Measurements from ENCODE around the gene ACAN. TPM values are rescaled to one million over a fixed set of nuclear protein-coding genes. Genes with fewer than 3 reads are reported as not detected.

Gene ACAN
- total RNA-seq (2022; extraction: Qiagen RNA extraction; ENCODE audit: low read depth), result 0.35 to 0.78 TPM (median 0.62 TPM) in 5 replicates

DNA sequence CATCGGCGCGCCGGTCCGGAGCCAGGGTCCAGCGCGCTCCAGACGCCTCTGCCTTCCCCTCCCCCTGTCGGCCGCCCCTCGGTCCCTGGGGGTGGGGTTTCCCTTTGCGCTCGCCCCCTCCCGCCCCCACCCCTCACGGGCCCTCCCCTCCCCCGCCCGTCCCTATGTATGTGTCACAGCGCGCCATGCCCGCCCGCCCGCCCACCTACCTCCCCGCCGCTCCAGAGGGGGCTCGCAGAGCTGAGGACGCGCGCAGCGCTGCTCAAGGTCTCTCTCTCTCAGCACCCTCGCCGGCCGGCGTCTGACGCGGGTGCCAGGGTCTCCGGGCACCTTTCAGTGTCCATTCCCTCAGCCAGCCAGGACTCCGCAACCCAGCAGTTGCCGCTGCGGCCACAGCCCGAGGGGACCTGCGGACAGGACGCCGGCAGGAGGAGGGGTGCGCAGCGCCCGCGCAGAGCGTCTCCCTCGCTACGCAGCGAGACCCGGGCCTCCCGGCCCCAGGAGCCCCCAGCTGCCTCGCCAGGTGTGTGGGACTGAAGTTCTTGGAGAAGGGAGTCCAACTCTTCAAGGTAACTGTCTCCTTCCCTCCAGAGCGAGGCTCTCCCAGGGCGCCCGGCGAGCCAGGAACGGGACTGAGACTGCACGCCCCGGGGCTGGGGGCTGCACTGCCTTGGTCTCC, at the start of gene ACAN:
Gene ACAN (plus strand): TSS at position 196 of the 679 bp plus-strand sequence. CDS start 32,771 bp downstream, outside the sequence.

GRCh38 chr15:88894819-88895767, 91.9 kb downstream of the ACAN start, which contains the start of gene HAPLN3:
TSS of gene HAPLN3 (minus strand) at chr15:88895544. CDS start at chr15:88887298, 8,246 bp downstream.

GRCh38 chr15:88913017-88913849, 110.0 kb downstream of the ACAN start, which contains the start of gene MFGE8:
TSS of gene MFGE8 (minus strand) at chr15:88913379. CDS start at chr15:88913319, 60 bp downstream.

Other genes starting within 250 kb of the ACAN start
- 64.5 to 87.2 TPM (median 81.1 TPM) in 5 replicates for gene AEN, start 182.1 kb upstream of the ACAN start, total RNA-seq (2022; extraction: Qiagen RNA extraction; ENCODE audit: low read depth)
- gene ISG20, start 164.4 kb upstream of the ACAN start, total RNA-seq (2022; extraction: Qiagen RNA extraction; ENCODE audit: low read depth), result 23.1 to 46.0 TPM (median 39.6 TPM) in 5 replicates
- 14.7 to 33.6 TPM (median 27.3 TPM) in 5 replicates for gene HAPLN3, start 92.1 kb downstream of the ACAN start, total RNA-seq (2022; extraction: Qiagen RNA extraction; ENCODE audit: low read depth)
- 246 to 370 TPM (median 307 TPM) in 5 replicates for gene MFGE8, start 109.9 kb downstream of the ACAN start, total RNA-seq (2022; extraction: Qiagen RNA extraction; ENCODE audit: low read depth)